Subcutaneous adipose tissue (tissue), 4 donors: ENCODE data around the gene HHEX. TPM values are rescaled to one million over a fixed set of nuclear protein-coding genes. Genes with fewer than 3 reads are reported as not detected.

ENCODE experiments used
- total RNA-seq, 4 donors: library from RNA; depleted of rRNA; stranded (reverse); fragments of >200 nt; gene quantifications; one replicate each; pipeline ENCODE4 v1.1.0, GENCODE V29; 2016
- TF ChIP-seq, protein P1 (sequence below): fragments of 450-650 bp; IDR thresholded peaks from one replicate; pipeline ENCODE4 v1.5.1; 2016; ENCODE audit warnings: low read depth, mild to moderate bottlenecking, control low read depth, antibody characterized with exemption, moderate library complexity

Gene HHEX
- total RNA-seq, 4 donors from 2014 or later: 5.8 to 14.1 (median 7.4) TPM

DNA sequence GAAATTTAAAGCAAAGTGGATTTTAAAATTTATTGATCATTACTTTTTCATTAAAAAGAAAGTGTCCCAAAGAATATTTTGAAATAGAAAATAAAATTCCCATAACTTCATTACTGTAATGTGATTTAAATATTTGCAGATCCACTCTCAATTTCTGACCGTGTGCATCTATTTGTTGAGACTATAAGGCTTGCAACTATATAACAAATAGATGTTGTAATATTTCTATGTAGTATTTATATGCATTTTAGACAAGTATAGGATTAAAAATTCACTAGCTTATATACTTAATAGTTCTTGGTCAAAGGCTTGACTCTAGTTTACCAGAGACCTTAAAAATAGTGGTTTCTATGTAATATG, 3.8 kb downstream of the HHEX start:
- TF ChIP-seq, protein P1, sequence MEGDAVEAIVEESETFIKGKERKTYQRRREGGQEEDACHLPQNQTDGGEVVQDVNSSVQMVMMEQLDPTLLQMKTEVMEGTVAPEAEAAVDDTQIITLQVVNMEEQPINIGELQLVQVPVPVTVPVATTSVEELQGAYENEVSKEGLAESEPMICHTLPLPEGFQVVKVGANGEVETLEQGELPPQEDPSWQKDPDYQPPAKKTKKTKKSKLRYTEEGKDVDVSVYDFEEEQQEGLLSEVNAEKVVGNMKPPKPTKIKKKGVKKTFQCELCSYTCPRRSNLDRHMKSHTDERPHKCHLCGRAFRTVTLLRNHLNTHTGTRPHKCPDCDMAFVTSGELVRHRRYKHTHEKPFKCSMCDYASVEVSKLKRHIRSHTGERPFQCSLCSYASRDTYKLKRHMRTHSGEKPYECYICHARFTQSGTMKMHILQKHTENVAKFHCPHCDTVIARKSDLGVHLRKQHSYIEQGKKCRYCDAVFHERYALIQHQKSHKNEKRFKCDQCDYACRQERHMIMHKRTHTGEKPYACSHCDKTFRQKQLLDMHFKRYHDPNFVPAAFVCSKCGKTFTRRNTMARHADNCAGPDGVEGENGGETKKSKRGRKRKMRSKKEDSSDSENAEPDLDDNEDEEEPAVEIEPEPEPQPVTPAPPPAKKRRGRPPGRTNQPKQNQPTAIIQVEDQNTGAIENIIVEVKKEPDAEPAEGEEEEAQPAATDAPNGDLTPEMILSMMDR: no peak

DNA sequence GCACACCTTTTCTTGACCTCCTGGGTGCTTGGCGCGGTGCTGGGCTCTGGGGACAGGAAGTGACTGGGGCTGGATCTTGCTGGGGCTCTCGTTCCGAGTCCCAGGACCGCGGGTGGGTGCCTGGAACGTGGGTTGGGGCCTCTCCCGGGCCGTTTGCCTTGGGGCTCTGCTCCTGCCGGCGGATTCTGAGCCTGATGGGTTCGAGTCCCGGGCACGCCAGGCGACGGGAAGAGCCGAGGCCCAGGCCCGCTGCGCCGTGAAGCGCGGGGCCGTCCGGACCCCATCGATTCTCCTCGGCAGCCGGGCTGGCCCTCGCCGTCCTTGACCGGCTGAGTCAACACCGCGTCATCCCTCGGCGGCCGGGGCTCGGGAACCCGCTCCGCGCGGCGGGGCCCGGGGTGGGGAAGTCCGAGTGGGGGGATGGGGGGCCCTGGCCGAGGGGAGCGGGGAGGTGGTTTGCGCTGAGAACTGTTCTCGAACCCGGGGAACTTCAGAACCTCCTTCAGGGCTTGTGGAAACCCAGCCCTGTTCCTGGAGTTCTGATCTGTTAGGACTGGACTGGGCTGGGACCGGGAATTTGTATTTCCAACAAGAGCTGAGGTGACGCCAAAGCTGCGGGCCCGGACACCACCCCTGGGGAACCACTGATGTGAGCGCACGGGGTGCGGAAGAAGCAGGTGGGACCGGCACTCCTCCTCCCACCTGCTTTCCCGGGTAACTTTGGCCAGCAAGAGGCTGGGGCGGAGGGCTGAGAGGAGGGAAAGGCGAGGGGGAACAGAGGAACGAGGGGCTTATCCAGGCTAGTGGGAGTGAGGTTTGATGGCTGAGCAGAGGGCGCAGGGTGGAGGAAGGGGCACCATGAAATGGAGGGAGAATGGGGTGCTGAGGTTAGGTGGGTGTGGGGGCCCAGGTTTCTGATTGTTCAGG, 6.2 kb downstream of the HHEX start:
- TF ChIP-seq, protein P1: no peak

DNA sequence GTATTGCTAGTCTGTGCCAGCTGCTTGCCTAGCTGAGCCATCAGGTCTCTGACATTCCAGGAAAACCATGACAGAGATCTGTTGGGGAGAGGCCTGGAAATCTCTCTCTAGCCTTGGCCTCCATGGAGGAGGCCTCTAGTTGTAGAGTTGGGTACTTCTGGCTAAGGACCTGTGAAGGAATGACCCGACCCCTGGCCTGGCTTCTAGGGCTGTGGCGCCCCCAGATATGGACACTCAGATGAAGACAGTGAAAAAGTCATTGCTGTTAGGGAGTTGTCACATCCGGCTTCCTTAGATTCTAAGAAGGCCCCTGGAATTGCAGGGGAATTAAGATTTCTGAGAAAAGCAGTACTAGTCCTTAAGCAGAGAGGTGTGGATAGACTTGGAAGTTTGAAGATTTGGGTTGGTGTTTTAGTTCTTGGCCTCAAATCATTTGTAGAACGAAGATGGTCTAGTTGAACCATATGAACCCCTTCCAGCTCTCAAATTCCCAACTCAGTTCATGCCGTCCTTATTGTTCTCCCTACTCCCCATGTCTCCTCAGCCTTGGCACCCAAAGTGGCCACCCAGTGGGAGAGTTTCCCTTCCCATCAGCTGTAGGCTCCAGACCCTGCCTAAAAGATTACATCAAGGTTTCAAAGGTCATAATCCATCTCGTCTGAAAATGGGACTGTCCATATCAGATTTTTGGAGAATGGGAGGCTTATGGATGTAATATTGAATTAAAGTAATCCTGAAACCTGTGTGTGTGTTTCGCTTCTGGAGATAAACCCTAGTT, 7.0 kb downstream of the HHEX start:
- TF ChIP-seq, protein P1: no peak

DNA sequence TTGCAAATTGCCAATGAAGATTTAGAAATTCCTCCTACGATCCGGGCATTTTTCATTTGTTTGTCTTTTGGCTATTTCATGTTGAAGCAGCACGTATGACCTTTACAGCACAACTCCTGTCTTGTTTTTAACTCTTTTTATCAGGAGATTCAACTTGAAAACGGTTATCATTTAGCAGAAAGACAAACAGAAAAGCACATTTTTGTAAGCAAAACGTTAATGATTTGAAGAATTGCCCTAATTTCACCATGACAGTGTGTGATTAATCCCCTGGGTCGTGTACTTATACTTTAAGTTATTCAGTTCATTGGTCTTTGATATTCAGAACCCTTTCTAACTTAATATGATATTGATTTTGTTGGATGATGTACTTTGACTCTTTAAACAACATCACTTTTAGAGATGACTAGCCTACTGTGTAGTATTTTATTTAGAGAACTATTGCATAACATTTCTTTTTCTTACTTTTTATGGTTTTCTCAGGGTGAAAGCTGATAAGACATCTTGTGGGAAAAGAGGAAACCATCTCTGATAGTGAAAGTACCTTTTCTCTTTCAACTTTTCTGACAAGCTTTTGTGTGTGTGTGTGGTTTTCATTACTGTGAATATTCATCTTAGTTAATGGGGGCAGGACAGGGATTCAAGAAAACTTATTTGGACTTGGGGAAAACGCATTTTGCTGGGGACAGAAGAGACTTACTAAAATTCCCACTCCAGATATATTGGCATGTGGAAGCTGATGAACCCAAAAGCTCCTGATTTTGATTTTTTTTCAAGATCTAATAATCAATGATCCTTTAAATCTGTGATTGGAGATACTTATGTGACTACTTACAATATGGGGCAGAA, 8.1 kb downstream of the HHEX start:
- TF ChIP-seq, protein P1: no peak

DNA sequence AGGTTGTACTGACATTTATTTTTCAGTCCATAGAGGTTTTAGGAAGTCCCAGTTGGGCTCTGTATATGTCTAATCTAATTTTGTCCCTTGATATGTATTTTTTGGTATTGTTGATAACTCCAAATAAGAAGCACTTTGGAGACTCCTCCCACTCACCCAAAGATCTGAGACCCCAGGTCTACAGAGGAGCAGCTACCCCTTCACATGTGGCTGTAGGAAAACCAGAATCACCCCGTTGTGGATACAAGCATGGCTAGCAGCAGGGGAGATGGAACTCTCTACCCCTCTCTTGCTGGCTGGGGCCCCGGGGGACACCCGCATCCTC, 9.4 kb downstream of the HHEX start:
- TF ChIP-seq, protein P1: no peak

DNA sequence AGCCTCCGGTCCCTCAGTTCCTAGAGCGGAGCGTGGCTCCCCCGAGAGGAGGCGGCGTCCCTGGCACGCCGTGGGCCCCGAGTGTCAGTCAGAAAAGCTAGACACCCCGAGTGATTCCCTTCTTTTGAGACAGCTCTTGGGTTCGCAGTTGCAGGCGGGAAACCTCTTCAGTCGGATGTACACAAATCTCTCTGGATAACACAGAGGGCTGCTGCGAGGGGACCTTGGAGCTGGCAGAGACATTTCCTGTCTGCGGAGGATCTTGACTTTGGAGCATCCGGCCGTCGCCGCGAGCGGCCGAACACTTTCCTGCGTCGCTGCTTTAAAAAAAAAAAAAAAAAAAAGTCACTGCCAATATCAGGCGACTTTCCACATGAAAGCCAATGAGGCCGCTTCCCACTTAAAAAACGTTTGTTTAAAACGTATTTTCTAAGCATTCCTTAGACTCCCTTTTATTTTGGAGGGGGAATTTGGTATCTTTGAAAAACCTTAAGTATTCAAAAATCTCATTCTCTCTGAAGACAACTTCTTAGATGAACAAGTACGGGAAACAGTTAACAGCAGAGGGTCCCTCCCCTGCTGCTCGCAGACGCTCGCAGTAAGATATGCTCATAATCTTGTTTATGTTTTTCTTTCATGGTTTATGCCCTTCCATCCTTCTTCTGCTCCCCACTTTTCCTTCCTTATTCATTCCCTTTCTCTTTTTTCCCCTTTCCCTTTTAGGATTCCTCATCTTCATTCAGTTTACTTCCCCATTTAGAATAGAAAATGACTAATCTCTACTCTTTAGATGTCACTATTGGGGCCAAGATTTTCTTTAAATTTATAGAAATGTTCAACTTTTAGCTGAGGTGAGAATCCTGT, 10.0 kb downstream of the HHEX start:
- TF ChIP-seq, protein P1: no peak
